Measurements from ENCODE around the gene PSTPIP2. TPM values are rescaled to one million over a fixed set of nuclear protein-coding genes. Genes with fewer than 3 reads are reported as not detected.

The PSTPIP2 gene
- total RNA-seq, 6 experiments from 2014 or later, result 4.0 to 15.2 (median 8.6) TPM

DNA sequence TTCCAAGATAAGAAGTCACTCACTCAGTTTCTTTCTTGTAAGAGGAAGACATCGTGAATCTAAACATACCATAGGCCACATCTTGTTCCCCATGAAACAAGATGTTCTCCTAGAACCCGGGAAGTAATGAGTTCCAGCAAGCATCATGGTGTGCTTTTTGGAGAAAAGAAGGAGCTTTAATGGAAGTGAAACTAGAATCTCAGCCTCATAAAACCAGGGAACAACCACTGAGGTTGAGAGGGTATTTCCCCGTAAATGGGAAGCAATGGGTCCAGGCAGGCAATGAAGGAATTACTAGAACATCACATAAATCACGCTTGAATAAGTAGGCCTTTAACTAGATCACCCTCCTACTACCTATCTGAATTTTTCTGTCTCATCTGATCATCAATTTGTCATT lies 40.3 kb downstream of the PSTPIP2 start:
- Histone ChIP-seq H3K4me1 (no peaks in the 10 kb centered on the region), H3K4me3 (no peak overlapping the region), H3K27me3 (no peaks in the 10 kb centered on the region), H3K36me3 (no peaks in the 10 kb centered on the region), H3K27ac (no peak overlapping the region), H3K9me3 (no peaks in the 10 kb centered on the region)
- 84% methylated on average over 4 of the region's 4 CpGs for WGBS (ENCODE audit: insufficient coverage, low coverage, low lambda C conversion rate, missing lambda C conversion rate)
- no peak for TF ChIP-seq POLR2A (IDR thresholded peaks at IDR 0.05)
- TF ChIP-seq, protein P1, sequence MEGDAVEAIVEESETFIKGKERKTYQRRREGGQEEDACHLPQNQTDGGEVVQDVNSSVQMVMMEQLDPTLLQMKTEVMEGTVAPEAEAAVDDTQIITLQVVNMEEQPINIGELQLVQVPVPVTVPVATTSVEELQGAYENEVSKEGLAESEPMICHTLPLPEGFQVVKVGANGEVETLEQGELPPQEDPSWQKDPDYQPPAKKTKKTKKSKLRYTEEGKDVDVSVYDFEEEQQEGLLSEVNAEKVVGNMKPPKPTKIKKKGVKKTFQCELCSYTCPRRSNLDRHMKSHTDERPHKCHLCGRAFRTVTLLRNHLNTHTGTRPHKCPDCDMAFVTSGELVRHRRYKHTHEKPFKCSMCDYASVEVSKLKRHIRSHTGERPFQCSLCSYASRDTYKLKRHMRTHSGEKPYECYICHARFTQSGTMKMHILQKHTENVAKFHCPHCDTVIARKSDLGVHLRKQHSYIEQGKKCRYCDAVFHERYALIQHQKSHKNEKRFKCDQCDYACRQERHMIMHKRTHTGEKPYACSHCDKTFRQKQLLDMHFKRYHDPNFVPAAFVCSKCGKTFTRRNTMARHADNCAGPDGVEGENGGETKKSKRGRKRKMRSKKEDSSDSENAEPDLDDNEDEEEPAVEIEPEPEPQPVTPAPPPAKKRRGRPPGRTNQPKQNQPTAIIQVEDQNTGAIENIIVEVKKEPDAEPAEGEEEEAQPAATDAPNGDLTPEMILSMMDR (IDR thresholded peaks at IDR 0.05), result no peak
- intact Hi-C loops (cut with DNase I), result no loop called here
- ATAC-seq (no peak), DNase-seq (no peak)

DNA sequence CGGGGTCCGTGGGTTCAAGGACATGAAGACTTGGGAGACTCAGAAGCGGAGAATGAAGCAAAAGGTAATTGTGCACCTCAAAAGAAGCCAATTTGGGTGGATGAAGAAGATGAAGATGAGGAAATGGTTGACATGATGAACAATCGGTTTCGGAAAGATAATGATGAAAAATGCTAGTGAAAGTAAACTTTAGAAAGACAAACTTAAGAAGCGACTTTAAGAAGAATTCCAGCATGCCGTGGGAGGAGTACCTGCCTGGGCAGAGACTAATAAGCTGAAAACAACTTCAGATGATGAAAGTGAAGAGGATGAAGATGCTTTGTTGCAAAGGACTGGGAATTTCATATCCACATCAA lies 43.5 kb downstream of the PSTPIP2 start:
- ATAC-seq, result no peak
- H3K9me3 ChIP-seq, result no peaks in the 10 kb centered on the region
- intact Hi-C loops (cut with DNase I), result no loop called here
- H3K27me3 ChIP-seq, result no peaks in the 10 kb centered on the region
- DNase-seq, result no peak
- no peaks in the 10 kb centered on the region for H3K4me1 ChIP-seq
- H3K27ac ChIP-seq, result no peak overlapping the region
- TF ChIP-seq POLR2A (IDR thresholded peaks at IDR 0.05), result no peak
- TF ChIP-seq, protein P1 (IDR thresholded peaks at IDR 0.05), result no peak
- no peaks in the 10 kb centered on the region for H3K36me3 ChIP-seq
- H3K4me3 ChIP-seq, result peak overlapping the region; percentile 35 to 58 (median 50)
- 55% methylated on average over 7 of the region's 7 CpGs for WGBS (ENCODE audit: insufficient coverage, low coverage, low lambda C conversion rate, missing lambda C conversion rate)

DNA sequence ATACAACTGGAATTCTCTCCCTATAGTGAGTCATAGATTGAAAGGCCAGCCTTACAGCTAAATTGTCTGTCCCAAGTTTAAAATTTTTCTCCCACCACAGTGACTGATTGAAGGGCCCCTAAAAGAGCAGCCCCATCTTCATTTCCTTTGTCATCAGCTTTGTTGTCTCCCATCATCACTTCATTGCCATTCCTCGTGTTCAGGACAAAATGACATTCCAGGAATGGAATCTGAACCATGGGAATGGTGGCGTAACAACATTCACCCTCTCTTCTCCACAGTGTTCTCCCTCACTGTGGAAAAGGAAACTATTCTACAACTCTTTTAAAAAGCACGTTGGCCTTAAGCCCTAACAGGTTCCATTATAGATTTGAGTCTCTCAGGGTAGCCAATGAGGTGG lies 52.1 kb downstream of the PSTPIP2 start:
- no peak overlapping the region for H3K27ac ChIP-seq
- WGBS (ENCODE audit: insufficient coverage, low coverage, low lambda C conversion rate, missing lambda C conversion rate), result 87% methylated on average over 3 of the region's 3 CpGs
- no peaks in the 10 kb centered on the region for H3K9me3 ChIP-seq
- intact Hi-C loops (cut with DNase I), result no loop called here
- no peaks in the 10 kb centered on the region for H3K27me3 ChIP-seq
- DNase-seq (no peak), ATAC-seq (no peak)
- TF ChIP-seq POLR2A (IDR thresholded peaks at IDR 0.05), result no peak
- TF ChIP-seq, protein P1 (IDR thresholded peaks at IDR 0.05), result no peak
- no peaks in the 10 kb centered on the region for H3K36me3 ChIP-seq
- H3K4me3 ChIP-seq, result no peak overlapping the region
- no peaks in the 10 kb centered on the region for H3K4me1 ChIP-seq

DNA sequence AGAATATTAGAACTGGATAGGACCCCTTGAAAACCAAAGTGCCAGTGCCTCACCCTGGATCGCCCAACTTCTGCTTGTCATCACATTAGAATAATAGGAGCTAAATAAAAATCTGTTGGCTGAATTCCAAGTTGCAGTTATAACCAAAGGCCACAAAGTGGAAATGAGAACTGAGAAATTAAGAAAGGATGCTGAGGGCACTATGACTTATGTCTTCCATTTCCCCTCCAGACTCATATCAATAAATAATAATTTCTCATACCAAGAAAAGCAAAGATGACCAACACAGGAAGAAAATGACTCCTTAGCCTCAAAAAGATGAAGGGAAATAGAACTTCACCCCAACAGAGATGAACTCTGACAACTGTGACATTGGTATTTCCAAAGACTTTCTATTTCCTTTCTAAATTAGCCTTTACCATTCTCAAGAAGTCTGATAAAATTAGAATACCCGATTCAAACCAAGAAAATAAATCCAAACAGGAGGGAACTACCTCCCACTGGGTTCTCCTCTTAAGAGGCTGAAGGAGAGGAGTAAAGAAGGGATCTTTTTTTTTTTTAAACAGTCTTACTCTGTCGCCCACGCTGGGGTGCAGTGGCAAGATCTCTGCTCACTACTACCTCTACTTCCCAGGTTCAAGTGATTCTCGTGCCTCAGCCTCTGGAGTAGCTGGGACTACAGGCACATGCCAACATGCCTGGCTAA lies 58.4 kb downstream of the PSTPIP2 start:
- Histone ChIP-seq H3K27ac (no peak overlapping the region), H3K4me1 (peaks cover 0 to 10% (median 0%) of the 10 kb centered on the region in 4 donors), H3K36me3 (no peaks in the 10 kb centered on the region), H3K27me3 (no peaks in the 10 kb centered on the region), H3K4me3 (no peak overlapping the region), H3K9me3 (no peaks in the 10 kb centered on the region)
- DNase-seq, result no peak
- no peak for ATAC-seq
- 49% methylated on average over 4 of the region's 5 CpGs for WGBS (ENCODE audit: insufficient coverage, low coverage, low lambda C conversion rate, missing lambda C conversion rate)
- TF ChIP-seq, protein P1 (IDR thresholded peaks at IDR 0.05), result no peak
- no peak for TF ChIP-seq POLR2A (IDR thresholded peaks at IDR 0.05)
- intact Hi-C loops (cut with DNase I), result no loop called here

Data from right lobe of liver (tissue), 6 donors.